ENCODE measurements around the gene UGT1A1.

DNA sequence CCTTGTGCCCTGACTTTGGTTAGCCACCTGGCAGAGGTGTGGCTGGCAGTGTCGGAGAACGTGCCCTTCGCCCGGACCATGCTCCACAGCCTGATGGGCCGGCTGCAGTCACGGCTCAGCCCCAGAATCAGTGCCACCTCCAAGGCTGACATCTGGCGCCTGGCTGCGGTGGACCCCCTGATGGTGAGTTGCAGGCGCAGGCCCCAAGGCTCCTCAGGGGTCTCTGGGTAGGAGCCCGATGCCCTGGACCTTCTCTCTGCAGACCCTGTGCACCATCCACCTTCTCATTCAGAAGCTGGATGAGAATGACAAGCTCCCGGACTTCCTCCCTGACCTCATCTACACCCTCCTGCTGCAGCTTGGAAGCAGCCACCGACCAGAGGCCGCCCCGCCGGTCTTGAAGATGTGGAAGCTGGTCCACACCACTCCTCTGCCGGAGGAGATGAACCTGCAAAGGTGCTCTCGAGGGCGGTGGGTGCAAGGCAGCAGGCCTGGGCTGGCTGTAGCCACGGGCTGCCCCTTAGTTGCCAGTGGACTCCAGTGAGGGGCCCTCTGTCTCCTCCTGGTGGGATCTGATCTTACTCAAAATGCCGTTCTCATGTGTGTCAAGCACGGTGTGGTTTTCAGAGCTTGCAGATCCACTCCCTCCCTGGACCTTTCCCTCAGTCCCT is 62.2 kb downstream of the UGT1A1 start:
- TF ChIP-seq, protein P1, sequence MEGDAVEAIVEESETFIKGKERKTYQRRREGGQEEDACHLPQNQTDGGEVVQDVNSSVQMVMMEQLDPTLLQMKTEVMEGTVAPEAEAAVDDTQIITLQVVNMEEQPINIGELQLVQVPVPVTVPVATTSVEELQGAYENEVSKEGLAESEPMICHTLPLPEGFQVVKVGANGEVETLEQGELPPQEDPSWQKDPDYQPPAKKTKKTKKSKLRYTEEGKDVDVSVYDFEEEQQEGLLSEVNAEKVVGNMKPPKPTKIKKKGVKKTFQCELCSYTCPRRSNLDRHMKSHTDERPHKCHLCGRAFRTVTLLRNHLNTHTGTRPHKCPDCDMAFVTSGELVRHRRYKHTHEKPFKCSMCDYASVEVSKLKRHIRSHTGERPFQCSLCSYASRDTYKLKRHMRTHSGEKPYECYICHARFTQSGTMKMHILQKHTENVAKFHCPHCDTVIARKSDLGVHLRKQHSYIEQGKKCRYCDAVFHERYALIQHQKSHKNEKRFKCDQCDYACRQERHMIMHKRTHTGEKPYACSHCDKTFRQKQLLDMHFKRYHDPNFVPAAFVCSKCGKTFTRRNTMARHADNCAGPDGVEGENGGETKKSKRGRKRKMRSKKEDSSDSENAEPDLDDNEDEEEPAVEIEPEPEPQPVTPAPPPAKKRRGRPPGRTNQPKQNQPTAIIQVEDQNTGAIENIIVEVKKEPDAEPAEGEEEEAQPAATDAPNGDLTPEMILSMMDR (IDR thresholded peaks at IDR 0.05), result no peak
- no peak for TF ChIP-seq POLR2A (IDR thresholded peaks at IDR 0.05)

Data from adrenal gland (tissue), 5 donors.